ENCODE data around the gene PTCD1.
A peak's percentile ranks its signal among the peaks of the same experiment; 100 is the strongest.

The PTCD1 gene

DNA sequence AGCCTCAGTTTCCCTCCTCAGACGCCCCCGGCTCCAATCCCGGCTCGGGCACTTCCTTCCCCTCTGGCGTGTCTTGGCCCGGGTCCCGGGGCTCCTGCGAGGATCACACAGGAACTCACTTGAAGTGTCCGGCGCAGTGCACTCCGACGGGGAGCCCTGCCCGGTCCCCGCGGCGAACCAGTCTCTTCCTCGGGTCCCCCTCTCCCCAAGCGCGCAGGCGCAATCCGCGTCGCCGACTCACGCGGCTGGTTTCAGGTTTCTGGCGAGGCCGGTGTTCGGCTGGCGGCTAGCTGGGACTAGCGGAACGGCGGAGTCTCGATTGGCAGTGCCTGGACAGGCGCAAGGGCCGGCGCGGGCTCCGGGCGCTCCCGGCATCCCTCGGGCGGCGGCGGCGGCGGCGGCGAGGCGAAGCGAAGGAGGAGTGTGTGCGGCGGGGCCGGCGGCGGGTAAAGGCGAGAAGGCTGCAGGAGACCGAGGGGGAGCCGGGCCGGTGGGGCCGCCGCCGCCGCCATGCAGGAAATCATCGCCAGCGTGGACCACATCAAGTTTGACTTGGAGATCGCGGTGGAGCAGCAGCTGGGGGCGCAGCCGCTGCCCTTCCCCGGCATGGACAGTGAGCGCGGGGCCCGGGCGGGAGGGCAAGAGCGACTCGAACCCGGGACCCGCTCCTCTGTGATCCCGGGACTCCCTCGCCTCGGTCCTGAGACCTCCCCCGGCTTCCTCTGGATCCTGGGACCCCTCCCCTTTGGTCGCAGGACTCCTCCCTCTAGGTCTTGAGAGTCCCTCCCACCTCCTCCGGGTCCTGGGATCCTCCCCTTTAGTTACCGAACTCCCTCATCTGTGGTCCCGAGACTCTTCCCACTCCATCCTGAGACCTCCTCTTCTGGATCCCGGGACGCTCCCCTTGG is at the start of gene PTCD1, which contains the start of gene CPSF4:
PTCD1 (minus strand) TSS at position 226 of the 908 bp plus-strand sequence. CDS start 3,556 bp downstream, outside the sequence.
CPSF4 (plus strand) TSS at position 371 of the 908 bp plus-strand sequence; CDS start at position 511, 140 bp downstream.
- peak; percentile 85 for DNase-seq

GRCh38 chr7:99485094-99485493 is 46.5 kb upstream of the PTCD1 start:
- DNase-seq = no peak

DNA sequence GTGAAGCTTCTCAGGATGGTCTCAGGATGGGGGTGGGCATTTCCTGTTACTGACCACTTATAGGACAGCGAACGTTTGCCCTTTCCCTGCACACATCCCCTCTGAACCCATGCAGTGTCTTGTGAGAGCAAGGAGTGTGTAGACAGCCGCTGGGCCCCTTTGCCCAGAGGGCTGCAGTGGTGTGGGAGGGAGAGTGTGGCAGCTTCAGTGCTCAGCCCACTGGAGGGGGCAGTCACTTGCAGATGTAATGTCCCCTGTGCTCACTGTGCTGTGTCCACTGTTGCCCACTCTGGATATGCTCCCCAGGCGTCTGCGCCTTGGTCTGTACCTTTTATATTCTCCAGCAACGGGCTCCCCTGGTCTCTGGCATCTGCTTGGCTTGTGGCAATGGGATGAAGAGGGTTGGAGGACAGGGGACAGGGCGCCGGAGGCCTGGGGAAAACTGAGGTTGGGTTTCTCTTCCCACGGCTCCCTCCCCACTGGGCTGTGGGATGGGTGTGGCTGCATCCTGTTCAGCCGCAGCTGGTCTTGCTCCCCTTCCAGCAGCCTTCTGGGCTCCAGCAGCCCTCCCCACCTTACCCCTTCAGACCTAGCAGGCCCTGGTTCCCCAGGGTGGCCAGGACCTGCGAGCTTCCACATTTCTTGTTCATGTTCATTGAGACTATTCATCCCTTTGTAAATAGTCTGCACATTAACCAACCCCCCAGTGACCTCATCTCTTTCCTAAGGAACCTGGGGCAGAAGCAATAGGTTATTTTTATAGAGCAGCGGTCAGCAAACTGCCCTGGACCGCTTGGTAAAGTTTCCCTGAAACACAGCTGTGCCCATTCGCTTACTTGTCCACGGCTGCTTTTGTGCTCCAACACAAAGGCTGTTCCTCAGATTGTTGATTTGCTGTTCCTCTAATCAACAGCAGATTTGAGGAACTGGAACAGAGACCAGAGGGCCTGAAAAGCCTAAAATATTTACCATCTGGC is 40.2 kb upstream of the PTCD1 start:
- DNase-seq = no peak

GRCh38 chr7:99476107-99476506 is 37.5 kb upstream of the PTCD1 start:
- DNase-seq = no peak

DNA sequence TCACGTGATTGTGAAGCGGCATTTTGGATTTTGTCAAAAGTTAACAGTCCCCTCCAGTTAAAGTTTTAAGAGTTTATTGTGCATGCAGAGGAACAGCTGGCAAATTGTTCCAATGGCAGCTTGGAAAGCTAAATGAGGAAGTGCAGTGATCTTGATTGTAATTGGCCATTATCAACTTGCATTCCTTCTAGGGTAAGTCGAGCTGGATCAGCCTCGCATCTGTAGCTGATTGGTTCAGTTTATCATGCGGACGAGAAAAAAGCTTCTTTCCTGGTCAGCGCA is 34.7 kb upstream of the PTCD1 start:
- no peak for DNase-seq

DNA sequence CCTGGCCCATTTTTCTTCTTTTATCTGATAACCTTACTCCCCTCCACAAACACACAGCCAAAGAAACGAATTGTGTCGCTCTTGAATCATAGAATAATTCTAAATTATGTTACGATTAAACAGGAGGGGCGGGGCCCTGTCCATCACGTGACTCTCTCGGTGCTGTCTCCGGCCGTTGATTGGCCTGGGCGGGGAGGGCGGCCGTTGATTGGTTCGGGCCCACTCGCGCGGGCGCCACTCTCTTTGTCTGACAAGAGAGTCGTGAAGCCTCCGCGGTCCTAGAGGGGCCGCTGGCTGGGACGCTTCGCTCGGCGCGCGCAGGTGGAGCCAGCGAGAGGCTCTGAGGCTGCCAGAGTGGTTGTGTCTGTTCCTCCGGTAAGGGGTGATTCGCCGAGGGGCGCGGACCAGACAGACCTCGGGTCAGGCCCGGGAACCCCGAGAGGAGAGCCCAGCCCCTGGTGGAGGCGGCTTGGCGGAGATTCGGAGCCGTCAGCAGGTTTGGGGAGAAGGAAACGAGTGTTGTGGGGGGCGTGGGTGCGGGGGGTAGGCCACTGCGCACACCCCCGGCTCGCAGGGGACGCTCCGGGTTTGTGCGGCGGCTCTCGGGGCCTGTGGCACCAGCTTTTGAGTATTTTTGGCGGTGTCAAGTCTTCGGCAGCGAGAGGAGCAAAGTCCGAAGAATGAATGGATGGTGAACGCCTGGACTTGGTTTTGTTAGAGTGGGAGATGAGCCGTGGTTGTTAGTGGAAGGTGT is 34.1 kb upstream of the PTCD1 start, which contains the start of gene ZNF789:
ZNF789 (plus strand) TSS at position 330 of the 754 bp plus-strand sequence. CDS start 3,567 bp downstream, outside the sequence.
- DNase-seq = peak; percentile 97

- no peak for DNase-seq
Measured at GRCh38 chr7:99469381-99470065, 30.9 kb upstream of the PTCD1 start.

DNA sequence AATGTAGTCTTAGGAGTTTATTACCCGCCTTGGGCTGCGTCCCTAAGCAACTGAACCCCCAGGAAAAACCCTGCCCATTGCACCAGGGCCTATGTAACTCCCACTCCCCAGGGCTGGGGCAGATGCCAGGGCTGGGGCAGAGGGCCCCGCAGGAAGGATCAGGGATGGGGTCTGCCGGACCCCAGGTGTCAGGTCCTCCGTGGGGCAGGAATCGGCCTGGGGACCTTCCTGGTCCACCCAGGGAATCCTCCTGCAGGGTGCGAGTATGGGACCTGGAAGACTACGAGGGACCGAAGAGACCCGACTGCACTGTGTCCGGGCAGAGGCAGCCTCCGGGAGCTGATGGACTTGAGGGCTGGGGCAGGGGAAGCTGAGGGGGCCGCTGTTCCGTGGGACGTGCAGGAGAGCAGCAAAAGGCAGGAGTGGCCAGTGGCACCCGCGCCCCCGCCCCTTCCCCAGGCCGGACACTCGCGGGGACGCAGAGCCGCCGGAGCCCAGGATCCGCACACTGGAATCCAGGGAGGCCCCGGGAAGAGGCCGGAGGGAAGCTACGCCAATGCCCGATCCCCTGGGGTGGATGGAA is 29.8 kb upstream of the PTCD1 start:
- no peak for DNase-seq

- no peak for DNase-seq
Measured at GRCh38 chr7:99465421-99465768, 26.8 kb upstream of the PTCD1 start.

DNA sequence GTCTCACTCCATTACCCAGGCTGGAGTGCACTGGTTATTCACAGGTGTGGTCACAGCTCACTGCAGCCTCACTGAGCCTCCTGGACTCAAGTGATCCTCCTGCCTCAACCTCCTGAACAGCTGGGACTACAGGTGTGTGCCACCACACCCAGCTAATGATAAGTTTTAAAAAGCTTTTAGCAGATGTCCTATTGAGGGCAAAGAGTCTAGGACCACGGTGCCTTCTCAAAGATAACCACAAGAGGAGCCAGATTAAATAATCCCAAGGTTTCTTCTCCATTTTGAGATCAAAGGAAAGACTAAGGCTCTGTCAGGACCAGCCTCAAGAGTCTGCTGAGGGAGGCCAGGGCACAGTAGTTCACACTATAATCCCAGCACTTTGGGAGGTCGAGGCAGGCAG is 22.6 kb upstream of the PTCD1 start:
- DNase-seq = no peak

DNA sequence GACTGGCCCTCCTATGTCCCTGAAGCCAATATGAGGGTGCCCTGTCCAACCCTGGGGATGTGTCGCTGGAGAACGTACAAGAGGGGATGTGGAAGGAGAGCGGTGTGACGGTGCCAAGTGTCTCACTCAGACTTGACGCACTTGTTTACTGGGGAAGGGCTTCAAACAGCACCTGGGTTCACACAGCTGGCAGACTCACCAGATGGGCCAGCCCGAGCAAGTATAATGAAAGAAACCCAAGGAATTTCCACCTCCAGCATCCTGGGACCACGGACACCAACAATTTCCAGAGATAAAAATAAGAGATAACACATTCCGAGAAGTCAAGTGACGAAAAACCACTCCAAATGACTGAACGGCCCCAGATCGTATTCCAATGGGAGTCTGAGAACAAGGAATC is 22.1 kb upstream of the PTCD1 start:
- no peak for DNase-seq

DNA sequence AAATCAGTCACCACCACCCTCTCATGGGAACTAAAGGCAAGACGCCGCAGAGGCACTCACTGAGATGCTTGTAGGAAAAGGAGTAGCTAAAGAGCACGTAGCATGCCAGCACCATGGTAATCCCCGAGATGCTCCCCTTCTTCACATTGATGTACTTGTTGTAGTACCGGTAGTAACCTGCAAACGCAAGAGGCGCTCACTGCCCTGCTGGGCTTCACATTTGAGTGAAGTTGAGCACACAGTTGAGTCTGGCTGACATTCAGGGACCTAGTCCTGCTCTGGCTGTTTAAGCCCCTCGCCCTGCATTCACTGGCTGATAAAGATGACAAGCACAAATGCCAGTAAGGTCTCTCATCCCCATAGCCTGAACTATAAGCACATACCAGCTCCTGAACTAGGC is 20.5 kb upstream of the PTCD1 start:
- DNase-seq = no peak

DNA sequence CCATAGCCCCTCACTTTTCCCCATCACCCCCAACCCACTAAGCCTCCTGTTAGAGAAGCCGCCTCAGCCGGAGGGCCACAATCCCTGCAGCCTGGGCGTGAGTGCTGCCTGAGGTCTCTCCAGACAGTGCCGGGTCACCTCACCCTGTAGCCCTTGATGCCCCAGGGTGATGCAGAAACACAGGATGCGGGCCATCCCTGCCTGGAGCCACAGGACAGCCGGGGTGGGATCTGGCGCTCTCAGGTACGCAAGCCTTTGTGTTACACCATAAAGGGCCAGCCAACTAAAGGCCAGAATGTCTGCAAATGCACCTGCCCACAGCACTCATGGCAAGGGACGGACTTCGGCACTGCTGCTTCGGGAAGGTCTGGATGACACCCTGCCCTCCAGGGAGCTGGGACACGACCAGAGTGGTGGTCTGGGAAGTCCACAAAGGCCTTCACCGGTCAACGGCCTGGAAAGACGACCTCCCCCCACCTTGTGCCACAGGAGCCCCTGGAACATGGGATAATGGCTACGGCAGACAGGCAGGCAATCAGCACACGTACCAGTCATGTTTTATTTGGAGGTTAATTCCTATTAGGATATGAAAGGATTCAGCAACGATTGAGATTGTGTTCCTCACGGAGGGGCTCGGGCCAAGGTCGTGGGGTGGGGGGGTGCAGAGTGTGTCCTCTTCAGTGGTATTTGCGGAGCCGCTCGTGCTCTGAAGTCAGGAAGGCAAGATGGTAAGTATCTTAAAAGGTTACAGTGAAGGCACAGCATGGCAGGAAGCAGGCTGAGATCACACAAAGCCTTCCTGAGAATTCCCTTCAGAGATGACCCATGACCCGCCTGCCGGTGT is 19.3 kb upstream of the PTCD1 start:
- DNase-seq = no peak

- DNase-seq = no peak
Measured at GRCh38 chr7:99457050-99457649, 18.6 kb upstream of the PTCD1 start.

- DNase-seq = no peak
Measured at GRCh38 chr7:99456288-99456687, 17.7 kb upstream of the PTCD1 start.

DNA sequence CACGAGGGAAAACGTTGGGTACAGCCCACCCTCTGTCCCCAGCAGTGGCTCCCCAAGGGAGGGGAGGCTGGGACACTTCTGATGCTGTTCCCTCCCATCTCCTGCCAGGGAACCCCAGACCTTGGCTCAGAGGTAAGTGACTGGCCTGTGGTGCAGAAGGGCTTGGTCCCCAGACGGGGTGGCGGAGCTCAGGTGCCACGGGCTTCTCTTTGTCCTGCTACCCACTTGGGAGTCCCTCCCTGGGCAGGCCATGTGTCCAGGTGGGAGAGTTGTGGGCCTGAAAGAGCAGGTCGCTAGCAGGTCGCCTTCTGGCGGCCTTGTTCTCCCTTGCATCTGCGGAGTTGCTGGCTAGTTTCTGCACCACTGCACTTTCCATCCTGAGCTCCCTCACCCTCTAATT is 17.3 kb upstream of the PTCD1 start:
- DNase-seq = no peak

GRCh38 chr7:99453105-99453504 is 14.5 kb upstream of the PTCD1 start:
- no peak for DNase-seq

DNA sequence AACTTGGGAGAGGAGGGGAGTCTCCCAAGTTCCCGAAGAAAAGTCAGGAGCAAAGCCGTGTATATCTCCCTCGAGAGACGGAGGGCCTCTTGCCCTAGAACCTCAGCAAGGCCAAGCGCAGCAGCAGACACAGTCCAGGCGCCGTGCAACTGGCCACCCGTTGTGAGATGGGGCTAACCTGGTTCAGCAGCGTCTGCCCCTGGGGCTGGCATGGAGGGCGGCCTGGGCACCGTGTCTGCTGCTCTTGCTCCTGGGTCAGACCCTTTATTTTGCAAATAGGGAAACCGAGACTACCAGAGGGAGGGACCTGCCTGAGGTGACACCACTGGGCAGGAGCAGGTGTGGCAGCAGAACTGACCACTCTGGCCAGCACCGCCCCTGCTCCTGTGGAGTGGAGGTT is 13.9 kb upstream of the PTCD1 start:
- no peak for DNase-seq

DNA sequence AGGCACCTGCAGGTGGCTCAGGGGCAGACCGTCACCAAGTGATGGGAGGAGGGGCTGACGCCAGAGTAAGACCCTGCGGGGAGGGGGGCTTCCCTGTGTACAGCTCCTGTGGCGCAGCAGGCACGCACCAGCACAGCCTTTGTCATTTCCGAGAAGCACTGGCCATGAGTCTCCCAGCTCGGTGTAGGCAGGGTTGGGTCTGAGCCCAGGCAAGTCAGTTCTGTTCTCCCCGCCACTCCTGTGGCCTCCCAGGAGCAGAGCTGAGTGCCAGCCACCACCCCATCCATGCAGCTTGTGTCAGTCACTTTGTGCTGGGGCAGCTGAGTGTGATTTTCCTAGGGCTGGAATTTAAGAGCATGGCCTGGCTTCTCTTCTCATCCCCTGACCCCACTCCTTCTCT is 13.3 kb upstream of the PTCD1 start:
- DNase-seq = no peak

DNA sequence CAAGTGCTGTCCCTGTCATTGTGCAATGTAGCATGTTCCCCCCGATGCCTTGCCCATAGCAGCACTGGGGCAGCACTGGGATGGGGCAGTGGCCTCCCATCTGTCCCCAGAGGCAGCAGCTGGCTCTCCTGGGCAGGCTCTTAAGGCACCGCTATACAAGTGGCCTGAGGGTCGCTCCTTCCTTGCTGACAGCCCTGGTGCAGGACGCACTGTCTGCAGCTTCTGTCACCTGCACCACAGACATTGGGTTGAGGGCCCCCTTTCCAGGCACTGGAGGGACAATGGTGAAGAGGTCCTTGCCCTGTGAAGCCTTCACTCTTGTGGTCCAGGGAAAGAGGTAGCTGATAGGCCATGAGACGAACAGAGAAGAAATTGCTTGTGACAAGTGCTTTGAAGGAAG is 10.7 kb upstream of the PTCD1 start:
- no peak for DNase-seq

- DNase-seq = no peak
Measured at GRCh38 chr7:99448855-99449254, 10.3 kb upstream of the PTCD1 start.
